ENCODE measurements around the gene GRIA1. TPM values are rescaled to one million over a fixed set of nuclear protein-coding genes. Genes with fewer than 3 reads are reported as not detected.
"Not testable (repeated sequence)": the region's sequence is repeated elsewhere in the genome, so short reads cannot be mapped to it uniquely, and the experiment has no call there.

Gene GRIA1
- total RNA-seq, 2 experiments from 2014 or later = not detected

- ChIA-PET POLR2A (no interaction called here), CTCF (no interaction called here)
- no peak for DNase-seq
- Mint-ChIP-seq H3K4me1 (no peaks in the 10 kb centered on the region), H3K36me3 (ENCODE audit: low read depth) (no peaks in the 10 kb centered on the region), H3K9me3 (no peaks in the 10 kb centered on the region), H3K27ac (no peak overlapping the region), H3K4me3 (no peak overlapping the region), H3K27me3 (no peaks in the 10 kb centered on the region)
Observed at GRCh38 chr5:153813901-153814300, 323.4 kb downstream of the GRIA1 start.

DNA sequence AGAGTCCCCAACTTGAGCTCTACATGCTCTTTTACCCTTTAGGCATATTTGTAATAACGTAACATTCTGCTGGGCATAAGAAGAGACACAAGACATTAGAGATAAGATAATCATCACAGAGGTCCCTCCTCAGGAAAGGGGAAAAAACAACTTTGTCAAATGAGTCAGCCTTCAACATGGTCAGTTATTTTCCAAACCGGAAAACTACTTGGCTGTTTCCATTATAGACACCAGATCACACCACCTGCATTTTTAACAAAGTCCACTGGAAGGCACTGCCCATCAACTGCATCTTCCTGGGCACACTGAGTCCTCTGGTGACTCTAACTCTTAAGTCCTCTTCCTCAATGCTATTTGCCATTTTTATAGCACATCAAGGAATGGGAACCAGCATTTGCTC, 326.4 kb downstream of the GRIA1 start:
- no peaks in the 10 kb centered on the region for H3K9me3 Mint-ChIP-seq
- H3K27me3 Mint-ChIP-seq = no peaks in the 10 kb centered on the region
- no peak overlapping the region for H3K4me3 Mint-ChIP-seq
- ChIA-PET POLR2A (no interaction called here), CTCF (no interaction called here)
- H3K27ac Mint-ChIP-seq = no peak overlapping the region
- DNase-seq = no peak
- H3K36me3 Mint-ChIP-seq (ENCODE audit: low read depth) = no peaks in the 10 kb centered on the region
- no peaks in the 10 kb centered on the region for H3K4me1 Mint-ChIP-seq

GRCh38 chr5:153818626-153819025, 328.2 kb downstream of the GRIA1 start:
- CTCF ChIA-PET = no interaction called here
- POLR2A ChIA-PET = no interaction called here
- H3K9me3 Mint-ChIP-seq = no peaks in the 10 kb centered on the region
- H3K27ac Mint-ChIP-seq = no peak overlapping the region
- no peaks in the 10 kb centered on the region for H3K27me3 Mint-ChIP-seq
- H3K4me3 Mint-ChIP-seq = no peak overlapping the region
- no peak for DNase-seq
- H3K36me3 Mint-ChIP-seq (ENCODE audit: low read depth) = no peaks in the 10 kb centered on the region
- no peaks in the 10 kb centered on the region for H3K4me1 Mint-ChIP-seq

DNA sequence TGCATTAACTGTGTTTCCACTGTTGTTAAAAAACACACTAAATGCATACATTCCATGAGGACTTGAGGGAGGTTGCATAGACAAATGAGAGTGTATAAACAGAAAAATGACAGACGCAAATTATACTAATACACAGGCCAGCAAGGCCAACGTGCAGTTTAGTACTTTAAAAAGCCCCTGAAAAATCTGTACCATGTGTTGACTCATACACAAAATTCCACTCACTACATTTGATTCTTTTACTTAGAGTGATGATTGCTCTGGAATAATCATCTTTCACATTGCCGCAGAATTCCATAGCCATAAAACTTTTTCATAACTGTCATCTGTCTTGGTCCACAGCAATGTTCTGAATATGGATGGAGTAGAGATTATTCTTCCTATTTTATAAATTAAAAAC, 332.6 kb downstream of the GRIA1 start:
- ChIA-PET POLR2A (no interaction called here), CTCF (no interaction called here)
- Mint-ChIP-seq H3K36me3 (ENCODE audit: low read depth) (no peaks in the 10 kb centered on the region), H3K27me3 (no peaks in the 10 kb centered on the region), H3K4me3 (no peak overlapping the region), H3K9me3 (no peaks in the 10 kb centered on the region), H3K4me1 (no peaks in the 10 kb centered on the region), H3K27ac (no peak overlapping the region)
- no peak for DNase-seq

- no peak for DNase-seq
- no peak overlapping the region for H3K4me3 Mint-ChIP-seq
- H3K36me3 Mint-ChIP-seq (ENCODE audit: low read depth) = no peaks in the 10 kb centered on the region
- H3K27me3 Mint-ChIP-seq = no peaks in the 10 kb centered on the region
- H3K27ac Mint-ChIP-seq = no peak overlapping the region
- CTCF ChIA-PET = no interaction called here
- H3K4me1 Mint-ChIP-seq = no peaks in the 10 kb centered on the region
- POLR2A ChIA-PET = no interaction called here
- no peaks in the 10 kb centered on the region for H3K9me3 Mint-ChIP-seq
Observed at GRCh38 chr5:153824909-153825308, 334.4 kb downstream of the GRIA1 start.

- POLR2A ChIA-PET = no interaction called here
- no peaks in the 10 kb centered on the region for H3K36me3 Mint-ChIP-seq (ENCODE audit: low read depth)
Observed at GRCh38 chr5:153827397-153827796, 336.9 kb downstream of the GRIA1 start.

GRCh38 chr5:153829510-153830065, 339.1 kb downstream of the GRIA1 start:
- Mint-ChIP-seq H3K4me1 (no peaks in the 10 kb centered on the region), H3K27ac (no peak overlapping the region), H3K36me3 (ENCODE audit: low read depth) (no peaks in the 10 kb centered on the region), H3K9me3 (no peaks in the 10 kb centered on the region), H3K27me3 (no peaks in the 10 kb centered on the region), H3K4me3 (no peak overlapping the region)
- DNase-seq = no peak
- ChIA-PET CTCF (no interaction called here), POLR2A (no interaction called here)

More at GRCh38 chr5:153827397-153827796, 336.9 kb downstream of the GRIA1 start:
- H3K27me3 Mint-ChIP-seq = no peaks in the 10 kb centered on the region
- no peak overlapping the region for H3K4me3 Mint-ChIP-seq
- no peaks in the 10 kb centered on the region for H3K9me3 Mint-ChIP-seq
- DNase-seq = no peak
- H3K27ac Mint-ChIP-seq = no peak overlapping the region
- H3K4me1 Mint-ChIP-seq = no peaks in the 10 kb centered on the region
- CTCF ChIA-PET = no interaction called here

DNA sequence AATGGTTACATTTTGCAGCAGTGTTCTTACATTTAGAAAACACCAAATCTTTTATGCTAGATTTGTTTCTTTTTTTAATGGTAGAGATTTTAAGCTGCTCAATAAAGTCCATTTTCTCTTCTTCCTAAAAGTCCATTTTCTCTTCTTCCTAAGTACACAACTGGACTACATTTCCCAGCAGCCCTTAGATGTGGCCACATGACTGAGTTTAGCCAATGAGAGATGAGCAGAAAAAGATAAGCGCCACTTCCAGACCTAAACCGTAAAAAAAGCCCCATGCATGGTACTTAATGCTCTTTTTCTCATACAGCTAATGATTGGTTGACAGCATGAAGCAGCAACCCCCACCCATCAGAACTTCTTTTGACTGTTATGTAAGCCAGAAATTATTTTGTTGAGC, 341.5 kb downstream of the GRIA1 start:
- Mint-ChIP-seq H3K36me3 (ENCODE audit: low read depth) (no peaks in the 10 kb centered on the region), H3K4me3 (no peak overlapping the region), H3K9me3 (no peaks in the 10 kb centered on the region)

DNA sequence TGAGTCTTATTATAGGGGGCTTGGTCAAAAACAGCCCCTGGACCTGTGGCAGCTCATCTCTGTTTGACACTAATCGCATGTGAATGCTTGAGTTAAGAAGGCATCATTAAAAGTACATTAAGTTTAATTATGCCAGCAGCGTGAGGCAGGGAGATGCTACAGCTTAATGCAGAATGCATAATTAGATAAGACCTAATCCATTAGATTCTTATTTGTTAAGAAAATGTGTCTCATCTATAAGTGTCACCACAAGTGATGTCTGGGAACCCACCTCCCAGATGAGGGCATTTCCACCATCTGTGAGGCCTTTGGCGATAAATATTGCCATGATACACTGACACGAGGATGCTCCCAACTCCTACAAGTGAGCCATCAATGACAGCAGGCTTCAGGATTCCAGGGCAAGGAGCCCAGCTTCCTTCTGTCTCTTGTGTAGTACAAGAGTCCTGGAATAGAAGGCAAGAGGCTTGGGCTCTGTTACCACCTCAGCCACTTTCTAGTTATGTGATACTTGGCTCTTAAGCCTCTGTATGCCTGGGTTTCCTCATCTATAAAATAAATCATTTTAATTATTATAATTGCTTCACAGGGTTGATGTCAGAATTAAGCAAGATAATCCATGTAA, 345.5 kb downstream of the GRIA1 start:
- ChIA-PET CTCF (no interaction called here), POLR2A (no interaction called here)
- H3K4me3 Mint-ChIP-seq = no peak overlapping the region
- H3K27me3 Mint-ChIP-seq = no peaks in the 10 kb centered on the region
- H3K36me3 Mint-ChIP-seq (ENCODE audit: low read depth) = no peaks in the 10 kb centered on the region
- no peaks in the 10 kb centered on the region for H3K9me3 Mint-ChIP-seq
- no peak for DNase-seq
- H3K4me1 Mint-ChIP-seq = no peaks in the 10 kb centered on the region
- H3K27ac Mint-ChIP-seq = no peak overlapping the region

More for the DNA sequence above, 341.5 kb downstream of the GRIA1 start:
- Mint-ChIP-seq H3K4me1 (no peaks in the 10 kb centered on the region), H3K27ac (no peak overlapping the region), H3K27me3 (no peaks in the 10 kb centered on the region)
- ChIA-PET CTCF (no interaction called here), POLR2A (no interaction called here)
- no peak for DNase-seq

- POLR2A ChIA-PET; CTCF ChIA-PET; H3K4me3 Mint-ChIP-seq; DNase-seq; H3K4me1 Mint-ChIP-seq; H3K27me3 Mint-ChIP-seq; H3K27ac Mint-ChIP-seq; H3K9me3 Mint-ChIP-seq; H3K36me3 Mint-ChIP-seq (ENCODE audit: low read depth): not testable (repeated sequence)
Observed at GRCh38 chr5:153849303-153850113, 359.0 kb downstream of the GRIA1 start.

DNA sequence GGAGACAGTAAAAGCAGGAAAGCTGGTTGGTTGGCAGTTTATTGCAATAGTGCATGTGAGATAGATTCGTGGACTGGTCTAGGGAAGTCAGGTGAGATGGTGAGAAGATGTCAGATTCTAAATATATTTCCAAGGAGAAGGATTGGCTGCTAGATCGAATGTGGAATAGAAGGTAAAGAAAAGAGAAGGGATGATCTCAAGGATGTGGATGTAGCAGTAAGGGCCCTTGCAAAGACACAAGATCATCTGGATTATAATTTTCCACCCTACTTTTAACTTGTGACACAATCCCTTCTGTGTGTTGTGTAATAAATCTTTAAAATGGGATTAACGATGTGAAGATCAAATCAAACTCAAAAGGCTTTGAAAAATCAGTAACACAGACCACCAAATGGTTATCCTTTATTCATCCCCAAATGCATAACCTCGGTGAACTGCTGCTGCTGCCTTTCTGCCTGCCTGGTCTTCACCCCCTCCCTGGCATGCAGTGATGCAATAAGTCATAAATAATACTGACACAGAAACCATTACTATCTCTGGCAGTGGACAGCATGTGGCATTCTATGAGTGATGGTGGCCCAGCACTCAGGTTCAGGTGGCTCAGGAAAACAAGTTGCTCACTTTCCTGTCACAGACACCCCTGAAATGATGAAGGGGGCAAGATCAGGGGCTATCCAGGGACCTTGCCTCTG, 369.9 kb downstream of the GRIA1 start:
- no peak overlapping the region for H3K4me3 Mint-ChIP-seq

DNA sequence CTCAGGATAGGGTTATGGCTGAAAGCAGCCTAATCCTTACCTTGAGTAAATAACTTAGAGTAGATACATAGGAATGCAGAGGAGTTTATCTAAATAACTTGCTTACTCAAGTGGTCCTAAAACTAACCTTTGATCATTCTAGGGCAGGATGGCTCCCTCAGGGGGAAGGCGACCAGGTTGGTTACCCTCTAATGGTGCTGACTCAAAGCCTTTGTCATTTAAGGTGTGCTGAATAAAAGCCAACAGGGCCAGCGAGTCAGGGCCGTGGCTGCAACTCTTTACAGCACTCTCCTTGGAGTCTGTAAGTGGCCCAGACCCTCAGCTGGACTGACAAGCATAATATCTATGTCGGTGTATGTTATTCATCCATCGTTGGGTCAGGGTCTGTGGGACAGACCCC, 372.4 kb downstream of the GRIA1 start:
- H3K27me3 Mint-ChIP-seq; H3K27ac Mint-ChIP-seq; H3K36me3 Mint-ChIP-seq (ENCODE audit: low read depth); CTCF ChIA-PET; H3K9me3 Mint-ChIP-seq; POLR2A ChIA-PET; H3K4me1 Mint-ChIP-seq; H3K4me3 Mint-ChIP-seq; DNase-seq: not testable (repeated sequence)

More for the DNA sequence above, 369.9 kb downstream of the GRIA1 start:
- DNase-seq = no peak
- CTCF ChIA-PET = no interaction called here
- POLR2A ChIA-PET = no interaction called here
- Mint-ChIP-seq H3K4me1 (no peaks in the 10 kb centered on the region), H3K36me3 (ENCODE audit: low read depth) (no peaks in the 10 kb centered on the region), H3K27ac (no peak overlapping the region), H3K27me3 (no peaks in the 10 kb centered on the region), H3K9me3 (no peaks in the 10 kb centered on the region)

All from activated CD4-positive, alpha-beta T cell treated with anti-CD3 and anti-CD28 coated beads, Interleukin-2, amount 10 ng/mL, durations not matched to agents 7 days and 5 days (primary cell).